Mucosa of rectum (tissue), 2 donors: Measurements from ENCODE around the gene PACRG.

Source experiments
- H3K27ac ChIP-seq, 2 donors: one replicate each; pipeline ENCODE4 v1.7.0; 2013; ENCODE audit warnings: inconsistent platforms in 2 of 2, low read depth in 2 of 2, low read length in 2 of 2
- H3K27me3 ChIP-seq, 2 donors: one replicate each; pipeline ENCODE4 v1.7.0; 2013; ENCODE audit warnings: low read length in 2 of 2; ENCODE audit not compliant: control insufficient read depth in 2 of 2, insufficient read depth in 2 of 2
- H3K36me3 ChIP-seq, 2 donors: one replicate each; pipeline ENCODE4 v1.7.0; 2013; ENCODE audit warnings: low read length in 2 of 2; ENCODE audit not compliant: control insufficient read depth in 2 of 2, insufficient read depth in 2 of 2
- H3K4me1 ChIP-seq, 2 donors: one replicate each; pipeline ENCODE4 v1.7.0; 2013; ENCODE audit warnings: low read length in 2 of 2, mild to moderate bottlenecking in 1 of 2; ENCODE audit not compliant: control insufficient read depth in 2 of 2, insufficient read depth in 2 of 2
- H3K4me3 ChIP-seq, 2 donors: one replicate each; pipeline ENCODE4 v1.7.0; 2013; ENCODE audit warnings: low read length in 2 of 2
- H3K9ac ChIP-seq, 2 donors: one replicate each; pipeline ENCODE4 v1.7.0; 2013; ENCODE audit warnings: low read length in 2 of 2, low read depth in 1 of 2, mild to moderate bottlenecking in 1 of 2
- H3K9me3 ChIP-seq, 2 donors: one replicate each; pipeline ENCODE4 v1.7.0; 2013; ENCODE audit warnings: low read length in 2 of 2; ENCODE audit not compliant: control insufficient read depth in 2 of 2
- donor health status: healthy.
- donor health status: Normal muscosa, but diverticular disease.

PACRG gene

DNA sequence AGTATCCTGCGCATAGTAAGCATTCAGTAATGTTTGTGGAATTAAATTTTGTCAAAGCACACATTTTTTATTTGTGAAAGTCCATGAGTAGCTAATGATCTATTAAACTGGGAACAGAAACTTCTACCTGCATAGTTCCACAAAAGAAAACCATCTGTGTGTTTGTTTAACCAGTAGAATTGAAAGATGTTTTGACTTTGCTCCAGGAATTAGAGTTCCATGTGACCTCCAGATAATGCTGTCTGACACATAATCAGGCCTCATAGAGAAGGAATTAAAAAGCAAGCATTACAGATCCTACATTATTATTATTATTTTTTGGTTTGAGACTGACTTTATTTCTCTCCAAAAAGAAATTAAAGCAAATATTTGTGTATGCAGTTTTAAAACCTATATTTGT is 126.5 kb downstream of the PACRG start:
- Histone ChIP-seq H3K9ac (no peak overlapping the region), H3K27me3 (no peaks in the 10 kb centered on the region), H3K27ac (no peak overlapping the region), H3K4me3 (no peak overlapping the region), H3K36me3 (no peaks in the 10 kb centered on the region), H3K9me3 (no peaks in the 10 kb centered on the region), H3K4me1 (no peaks in the 10 kb centered on the region)

DNA sequence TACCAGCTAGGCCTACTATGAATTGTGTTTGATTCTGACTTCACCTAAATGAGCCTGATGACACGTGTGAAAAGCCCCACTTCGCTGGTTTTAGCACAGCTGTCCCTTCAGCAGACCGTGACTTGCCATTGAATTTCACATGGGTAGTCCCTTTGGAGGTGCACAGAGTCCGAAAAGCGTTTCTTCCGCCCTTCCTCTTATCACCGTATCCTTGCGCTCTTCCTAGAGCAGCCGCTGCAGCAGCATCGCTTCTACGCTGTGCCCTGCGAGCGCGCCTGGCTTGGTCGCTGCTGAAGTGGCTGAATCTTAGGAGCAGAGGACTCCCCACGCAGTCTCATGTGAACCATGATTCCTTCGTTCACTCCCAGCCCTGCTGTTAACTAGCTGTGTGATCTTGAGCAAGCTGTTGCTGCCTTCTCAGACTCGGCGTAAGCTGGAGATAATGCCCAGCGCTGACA is 127.0 kb downstream of the PACRG start:
- no peaks in the 10 kb centered on the region for H3K27me3 ChIP-seq
- no peak overlapping the region for H3K9ac ChIP-seq
- no peaks in the 10 kb centered on the region for H3K36me3 ChIP-seq
- H3K27ac ChIP-seq = no peak overlapping the region
- H3K4me1 ChIP-seq = no peaks in the 10 kb centered on the region
- no peak overlapping the region for H3K4me3 ChIP-seq
- no peaks in the 10 kb centered on the region for H3K9me3 ChIP-seq

DNA sequence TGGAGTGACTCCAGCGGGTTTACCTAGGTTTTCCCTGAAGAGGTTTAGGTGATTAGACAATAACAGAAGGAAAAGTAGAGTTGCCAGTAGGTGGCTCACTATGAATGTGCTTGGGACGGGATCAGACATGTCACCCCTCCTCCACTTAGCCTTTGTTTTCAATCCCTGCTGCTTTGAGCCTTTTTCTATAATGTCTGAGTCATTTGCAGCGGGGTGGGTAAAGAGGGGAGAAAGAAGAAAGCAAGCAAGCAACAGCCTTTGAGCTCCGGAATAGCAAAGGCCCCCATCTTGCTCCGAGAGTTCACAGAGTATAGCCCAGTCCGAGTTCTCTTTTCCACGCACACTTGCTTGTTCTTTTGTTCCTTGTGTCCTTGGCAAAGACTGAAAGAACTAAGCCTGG is 129.1 kb downstream of the PACRG start:
- Histone ChIP-seq H3K27ac (no peak overlapping the region), H3K4me1 (no peaks in the 10 kb centered on the region), H3K27me3 (no peaks in the 10 kb centered on the region), H3K9ac (no peak overlapping the region), H3K4me3 (peak overlapping the region; percentile 7 to 39), H3K9me3 (no peaks in the 10 kb centered on the region), H3K36me3 (no peaks in the 10 kb centered on the region)

DNA sequence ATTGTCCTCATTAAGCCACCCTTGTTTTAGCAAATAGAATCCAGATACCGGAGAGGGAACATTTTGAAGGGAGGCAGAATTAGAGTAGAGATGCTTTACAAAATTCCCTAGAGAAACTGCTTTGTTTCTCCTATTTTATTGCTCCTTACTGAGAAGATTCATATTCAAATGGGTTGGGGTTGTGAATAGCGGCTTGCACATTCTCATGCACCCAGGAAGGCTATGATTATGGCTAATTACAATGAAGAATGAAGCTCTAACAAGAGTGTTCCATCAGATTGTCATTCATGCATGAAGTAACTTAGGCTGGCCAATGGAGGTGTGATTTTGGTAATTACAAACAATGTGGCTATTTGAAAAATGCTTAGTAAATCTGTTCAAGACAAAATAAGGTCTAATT is 129.6 kb downstream of the PACRG start:
- H3K4me3 ChIP-seq = peak overlapping the region in 1 of 2 donors; percentile 39
- H3K27me3 ChIP-seq = no peaks in the 10 kb centered on the region
- H3K4me1 ChIP-seq = no peaks in the 10 kb centered on the region
- no peak overlapping the region for H3K9ac ChIP-seq
- H3K36me3 ChIP-seq = no peaks in the 10 kb centered on the region
- no peak overlapping the region for H3K27ac ChIP-seq
- H3K9me3 ChIP-seq = no peaks in the 10 kb centered on the region

DNA sequence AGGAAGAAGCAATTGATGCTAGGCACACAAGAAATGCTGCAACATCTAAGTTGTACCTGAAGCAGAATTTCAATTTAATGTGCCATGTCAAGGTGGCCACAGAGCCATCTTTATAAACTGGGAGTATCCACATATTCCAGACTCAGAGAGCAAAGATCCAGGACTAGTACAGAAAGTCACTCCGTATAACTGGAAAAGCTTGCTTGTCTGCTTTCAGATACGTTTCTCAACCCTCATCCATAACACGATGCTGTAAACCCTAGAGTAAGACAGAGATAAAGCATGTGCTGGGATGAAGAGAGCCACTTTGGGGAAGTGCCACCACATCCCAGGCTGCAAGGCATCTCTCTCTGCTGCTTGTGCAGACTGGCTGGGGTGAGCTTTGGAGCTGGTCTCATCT is 134.7 kb downstream of the PACRG start:
- Histone ChIP-seq H3K9ac (no peak overlapping the region), H3K27ac (no peak overlapping the region), H3K9me3 (no peaks in the 10 kb centered on the region), H3K4me3 (no peak overlapping the region), H3K36me3 (no peaks in the 10 kb centered on the region), H3K4me1 (no peaks in the 10 kb centered on the region), H3K27me3 (no peaks in the 10 kb centered on the region)

DNA sequence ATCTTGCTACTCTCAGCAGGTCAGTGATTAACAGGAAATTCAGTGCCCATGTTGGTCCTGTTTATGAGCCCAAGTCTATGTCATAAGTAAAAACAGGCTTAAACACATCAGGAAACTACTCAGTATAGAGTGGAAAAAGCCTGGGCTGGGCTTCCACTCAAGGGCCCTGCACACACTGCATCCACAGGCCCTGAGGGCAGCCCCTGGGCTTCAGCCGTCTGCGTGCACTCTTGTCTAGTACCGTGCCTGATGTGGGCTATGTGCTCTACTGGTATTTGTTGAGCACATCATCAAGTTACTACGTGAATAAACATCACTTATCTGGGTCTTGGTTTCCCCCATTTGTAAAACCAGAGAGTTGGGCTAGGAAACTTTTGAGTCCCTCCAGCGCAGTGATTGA is 135.2 kb downstream of the PACRG start:
- no peak overlapping the region for H3K4me3 ChIP-seq
- no peaks in the 10 kb centered on the region for H3K4me1 ChIP-seq
- no peaks in the 10 kb centered on the region for H3K9me3 ChIP-seq

DNA sequence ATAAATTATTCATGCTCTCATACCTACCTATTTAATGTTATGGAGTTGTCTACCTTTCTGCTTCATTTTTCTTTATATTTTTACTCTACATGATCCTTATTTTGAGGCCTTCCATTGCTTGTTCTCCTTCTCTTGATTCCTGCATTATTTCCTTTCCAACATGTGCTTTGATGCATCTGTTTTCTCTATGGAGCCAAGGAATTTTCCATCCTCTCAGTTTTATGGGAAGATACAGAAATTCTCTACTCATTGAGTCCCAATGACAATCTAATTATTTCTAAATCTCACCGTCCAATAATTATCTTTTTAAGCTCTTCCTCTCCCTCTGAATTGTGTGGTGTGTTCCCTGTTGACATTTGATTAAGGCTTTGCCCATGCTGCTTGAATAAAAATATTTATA is 136.0 kb downstream of the PACRG start:
- H3K4me3 ChIP-seq = no peak overlapping the region
- H3K27ac ChIP-seq = no peak overlapping the region
- H3K4me1 ChIP-seq = no peaks in the 10 kb centered on the region
- no peaks in the 10 kb centered on the region for H3K9me3 ChIP-seq
- H3K27me3 ChIP-seq = no peaks in the 10 kb centered on the region
- no peak overlapping the region for H3K9ac ChIP-seq
- no peaks in the 10 kb centered on the region for H3K36me3 ChIP-seq

More for the DNA sequence above, 135.2 kb downstream of the PACRG start:
- no peak overlapping the region for H3K27ac ChIP-seq
- H3K36me3 ChIP-seq = no peaks in the 10 kb centered on the region
- no peak overlapping the region for H3K9ac ChIP-seq
- H3K27me3 ChIP-seq = no peaks in the 10 kb centered on the region

DNA sequence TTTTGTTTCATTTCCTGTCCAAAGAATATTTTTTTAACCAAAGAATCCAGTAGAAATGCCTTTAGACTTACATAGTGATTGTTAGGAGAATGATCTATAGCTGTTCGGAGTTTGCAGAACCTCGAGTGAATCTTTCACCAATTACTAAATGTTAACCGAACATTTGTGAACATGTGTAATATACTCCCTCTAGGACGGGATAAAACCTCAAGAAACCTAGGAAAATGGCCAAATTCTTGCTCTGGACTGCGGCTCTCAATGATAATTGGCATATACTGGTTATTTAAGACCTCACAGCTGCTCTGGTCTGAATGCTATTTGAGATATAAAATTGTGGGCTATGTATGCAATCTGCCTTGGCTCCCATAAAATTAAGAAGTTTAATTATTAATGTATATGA is 137.1 kb downstream of the PACRG start:
- no peaks in the 10 kb centered on the region for H3K9me3 ChIP-seq
- no peaks in the 10 kb centered on the region for H3K36me3 ChIP-seq
- H3K27me3 ChIP-seq = no peaks in the 10 kb centered on the region
- no peak overlapping the region for H3K27ac ChIP-seq
- no peaks in the 10 kb centered on the region for H3K4me1 ChIP-seq
- H3K9ac ChIP-seq = no peak overlapping the region
- H3K4me3 ChIP-seq = no peak overlapping the region

DNA sequence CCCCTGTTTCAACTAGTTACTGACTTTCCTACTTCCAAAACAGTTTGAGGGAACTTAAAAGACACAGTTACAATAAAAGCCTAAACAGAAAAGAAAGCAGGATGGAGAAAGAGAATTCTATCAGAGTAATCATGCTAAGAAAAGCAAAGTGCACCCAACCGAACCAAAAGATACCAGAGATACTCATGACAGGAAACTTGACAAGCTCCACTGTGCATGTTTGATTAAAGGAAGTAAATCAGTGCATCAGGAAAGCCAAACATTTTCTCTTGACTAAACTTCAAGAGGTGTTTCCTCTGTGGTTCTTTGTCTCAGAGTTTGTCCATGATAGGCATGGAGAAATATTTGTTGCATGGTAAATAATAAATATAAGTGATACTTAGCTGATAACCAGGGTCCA is 138.9 kb downstream of the PACRG start:
- no peaks in the 10 kb centered on the region for H3K9me3 ChIP-seq
- H3K4me3 ChIP-seq = no peak overlapping the region

DNA sequence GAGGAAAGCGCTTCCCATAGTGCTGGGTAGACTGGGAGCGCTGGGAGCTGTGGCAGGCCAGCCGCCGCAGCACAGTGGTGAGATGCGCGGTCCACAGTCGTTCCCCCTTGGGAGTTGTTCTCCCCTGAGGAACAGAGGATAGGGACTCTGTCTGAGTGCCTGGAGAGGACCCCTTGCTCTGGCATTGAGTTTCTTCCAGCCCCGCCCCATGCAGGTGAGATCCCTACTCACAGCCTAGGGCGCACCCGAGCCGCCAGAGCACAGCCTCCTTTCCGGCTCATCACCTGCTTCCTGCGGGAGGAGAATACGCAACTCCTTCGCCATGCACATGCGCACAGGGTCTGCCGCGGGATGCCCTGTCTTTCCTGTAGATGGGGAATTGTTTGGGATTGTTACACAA is 140.6 kb downstream of the PACRG start:
- no peaks in the 10 kb centered on the region for H3K9me3 ChIP-seq
- no peaks in the 10 kb centered on the region for H3K4me1 ChIP-seq
- H3K4me3 ChIP-seq = no peak overlapping the region
- no peaks in the 10 kb centered on the region for H3K27me3 ChIP-seq
- H3K36me3 ChIP-seq = no peaks in the 10 kb centered on the region
- H3K27ac ChIP-seq = no peak overlapping the region
- H3K9ac ChIP-seq = no peak overlapping the region

More for the DNA sequence above, 138.9 kb downstream of the PACRG start:
- Histone ChIP-seq H3K27me3 (no peaks in the 10 kb centered on the region), H3K36me3 (no peaks in the 10 kb centered on the region), H3K27ac (no peak overlapping the region), H3K4me1 (no peaks in the 10 kb centered on the region), H3K9ac (no peak overlapping the region)

DNA sequence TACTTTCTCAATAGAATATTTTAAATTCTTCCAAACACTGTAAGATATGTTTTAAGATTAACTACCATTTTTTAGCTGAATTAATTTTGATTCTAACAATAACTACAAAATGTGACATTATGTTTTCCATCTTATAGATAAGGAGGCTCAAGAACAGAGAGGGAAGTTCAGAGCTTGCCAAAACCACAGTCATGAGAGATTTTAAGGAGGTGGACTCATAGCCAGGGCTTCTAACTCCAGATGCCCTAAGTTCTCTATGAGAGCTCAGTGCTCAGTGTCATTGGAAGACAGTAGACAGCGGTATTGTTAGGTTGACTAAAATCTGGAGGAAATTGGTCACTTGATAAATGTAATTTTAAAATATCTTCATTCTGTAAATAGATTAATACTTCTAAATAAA is 144.2 kb downstream of the PACRG start:
- Histone ChIP-seq H3K27me3 (no peaks in the 10 kb centered on the region), H3K9me3 (peaks cover 0 to 2% of the 10 kb centered on the region in 2 donors), H3K27ac (no peak overlapping the region), H3K4me3 (no peak overlapping the region), H3K4me1 (no peaks in the 10 kb centered on the region), H3K36me3 (no peaks in the 10 kb centered on the region), H3K9ac (no peak overlapping the region)
